GM21737 (cell line): ENCODE measurements around the gene CNEP1R1.

Experiments used
- ATAC-seq: cut with Tn5 transposase; IDR thresholded peaks from one replicate; pipeline ENCODE4 v1.9.1; 2021; ENCODE audit warnings: mild to moderate bottlenecking, moderate library complexity; ENCODE audit not compliant: unreplicated experiment

Gene CNEP1R1

DNA sequence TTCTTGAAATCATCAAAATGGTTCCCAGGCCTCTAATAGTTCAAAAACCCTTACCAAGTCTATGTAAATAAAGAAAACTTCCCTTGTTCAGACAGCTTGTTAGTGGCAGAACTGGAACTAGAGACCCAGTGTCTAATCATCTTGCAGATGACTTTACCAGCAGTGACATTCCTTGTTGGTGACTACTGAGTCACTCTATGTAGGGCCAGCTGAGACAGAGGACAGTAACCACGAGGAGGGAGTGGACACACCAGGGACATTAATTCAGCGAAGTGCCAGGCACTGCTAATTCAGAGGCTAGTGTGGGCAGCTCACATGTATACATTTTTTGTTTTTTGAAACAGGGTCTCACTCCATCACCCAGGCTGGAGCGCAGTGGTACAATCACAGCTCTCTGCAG lies 34.6 kb downstream of the CNEP1R1 start:
- no peak for ATAC-seq

DNA sequence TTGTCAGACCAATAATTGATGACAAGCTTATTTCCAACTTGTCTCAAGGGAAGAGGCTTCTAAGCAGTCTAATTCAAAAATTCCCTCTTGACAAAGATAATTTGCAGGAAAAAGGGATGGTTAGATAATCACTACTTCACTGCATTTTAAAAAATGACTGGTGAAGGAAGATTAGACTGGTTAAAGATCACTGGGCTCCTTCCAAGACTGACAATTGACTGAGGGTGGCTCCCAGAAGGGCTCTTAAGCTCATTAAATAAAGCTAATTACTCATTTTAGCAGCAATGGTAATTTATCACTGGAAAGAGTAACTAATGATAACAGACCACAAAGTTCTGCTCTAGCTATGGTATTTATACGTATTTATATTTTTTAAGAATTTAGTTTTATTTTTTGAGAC lies 36.3 kb downstream of the CNEP1R1 start:
- ATAC-seq = no peak

DNA sequence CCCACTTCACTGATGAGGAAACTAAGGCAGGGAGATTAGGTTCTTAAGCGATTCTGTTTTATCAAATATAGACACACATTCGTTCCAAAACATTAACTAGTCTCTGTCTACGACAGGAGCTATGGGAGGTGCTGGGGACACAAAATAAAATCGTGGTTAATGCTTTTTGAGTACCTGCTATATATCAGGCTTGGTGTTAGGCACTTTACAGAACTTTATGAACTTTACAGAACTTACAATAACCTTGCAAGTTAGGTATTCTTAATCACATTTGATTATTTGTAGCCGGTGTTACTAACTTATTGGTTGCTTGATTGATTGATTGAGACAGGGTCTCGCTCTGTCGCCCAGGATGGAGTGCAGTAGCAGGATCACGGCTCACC lies 40.2 kb downstream of the CNEP1R1 start:
- ATAC-seq = no peak

DNA sequence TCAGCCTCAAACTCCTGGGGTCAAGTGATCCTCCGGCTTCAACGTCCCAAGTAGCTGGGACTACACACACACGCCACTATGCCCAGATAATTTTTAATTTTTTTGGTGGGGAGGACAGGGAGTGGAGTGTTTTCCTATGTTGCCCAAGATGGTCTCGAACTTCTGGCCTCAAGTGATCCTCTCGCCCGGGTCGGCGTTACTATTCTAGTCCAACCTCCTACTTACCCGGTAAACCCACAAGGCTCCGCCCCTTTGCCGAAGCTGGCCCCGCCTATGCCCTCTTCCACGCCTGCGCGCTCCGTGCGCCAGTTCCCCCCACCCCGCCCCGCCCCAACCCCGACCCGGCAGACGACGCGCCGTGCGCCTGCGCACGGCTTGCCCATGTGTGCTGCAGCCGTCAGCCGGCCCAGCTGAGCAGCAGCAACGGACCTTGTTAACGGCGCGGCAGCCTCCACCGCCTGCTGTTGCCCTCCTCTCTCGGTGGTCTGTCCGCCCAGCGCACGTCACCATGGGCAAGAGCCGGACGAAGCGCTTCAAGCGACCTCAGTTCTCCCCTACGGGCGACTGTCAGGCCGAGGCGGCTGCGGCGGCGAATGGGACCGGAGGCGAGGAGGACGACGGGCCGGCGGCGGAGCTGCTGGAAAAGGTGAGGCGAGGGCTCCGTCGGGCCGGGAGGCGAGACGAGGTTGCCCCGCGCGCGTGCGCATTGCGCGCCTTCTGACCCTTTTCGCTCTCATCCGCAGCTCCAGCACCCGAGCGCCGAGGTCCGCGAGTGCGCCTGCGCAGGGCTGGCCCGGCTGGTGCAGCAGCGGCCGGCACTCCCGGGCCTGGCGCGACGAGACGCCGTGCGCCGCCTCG lies 40.8 kb downstream of the CNEP1R1 start, which contains the start of gene HEATR3:
TSS of gene HEATR3 (plus strand) at position 347 of the 858 bp plus-strand sequence. CDS start at position 509, 162 bp downstream.
- peak; percentile 73 for ATAC-seq

DNA sequence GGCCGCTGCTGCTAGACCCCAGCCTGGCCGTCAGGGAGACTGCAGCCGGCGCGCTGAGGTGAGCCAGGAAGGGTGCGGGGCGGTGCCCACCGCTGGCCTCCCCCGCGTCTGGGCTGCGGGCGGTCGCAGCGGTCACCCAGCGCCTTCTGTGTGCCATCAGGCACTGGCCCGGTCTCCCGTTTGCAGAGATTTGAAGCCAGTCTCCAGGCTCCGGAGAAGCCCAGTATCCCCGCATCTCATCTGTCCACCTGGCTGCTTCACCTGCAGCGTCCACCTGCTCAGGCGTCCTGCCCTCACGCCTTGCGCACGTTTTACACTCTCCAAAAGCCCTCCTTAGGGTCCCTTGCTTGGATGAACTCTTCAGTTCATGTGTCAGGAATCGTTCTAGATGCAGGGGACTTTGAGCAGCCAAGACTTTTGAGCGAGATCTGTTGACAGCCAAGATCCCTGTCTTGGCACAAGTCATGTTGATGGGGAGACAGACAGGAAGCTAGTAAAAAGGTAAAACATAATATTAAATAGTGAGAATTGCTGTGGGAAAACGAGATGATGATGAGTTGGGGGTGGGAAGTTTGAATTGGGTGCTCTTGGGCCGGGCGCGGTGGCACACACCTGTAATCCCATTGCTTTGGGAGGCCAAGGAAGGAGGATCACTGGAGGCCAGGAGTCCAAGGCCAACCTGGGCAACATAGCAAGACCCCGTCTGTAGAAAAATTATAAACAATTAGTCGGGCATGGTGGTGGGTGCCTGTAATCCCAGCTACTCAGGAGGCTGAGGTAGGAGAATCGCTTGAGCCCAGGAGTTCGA lies 41.7 kb downstream of the CNEP1R1 start:
- no peak for ATAC-seq

DNA sequence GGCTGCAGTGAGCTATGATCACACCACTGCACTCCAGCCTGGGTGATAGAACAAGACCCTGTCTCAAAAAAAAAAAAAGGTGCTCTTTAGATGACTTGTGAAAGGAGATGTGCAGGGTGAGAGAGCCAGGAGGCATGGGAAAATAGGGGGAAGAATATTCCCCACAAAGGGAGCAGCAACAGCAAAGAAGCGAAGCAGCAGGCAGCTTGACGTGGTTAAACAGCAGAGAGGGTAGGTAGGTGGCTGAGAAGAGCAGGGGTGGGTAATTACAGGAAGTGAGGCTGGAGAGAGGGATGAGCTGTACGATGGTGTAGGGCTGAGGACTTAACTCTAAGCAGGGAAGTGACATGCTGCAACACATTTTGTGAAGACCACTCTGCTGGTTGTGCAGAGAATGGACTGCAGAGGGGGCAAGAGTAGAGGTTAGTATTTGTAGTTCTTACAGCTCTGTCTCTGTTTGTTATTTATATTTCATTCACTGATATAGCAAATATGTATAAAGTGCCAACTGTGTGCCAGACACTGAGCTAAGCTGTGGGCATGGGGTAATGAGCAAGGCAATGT lies 42.3 kb downstream of the CNEP1R1 start:
- ATAC-seq = peak; percentile 36

DNA sequence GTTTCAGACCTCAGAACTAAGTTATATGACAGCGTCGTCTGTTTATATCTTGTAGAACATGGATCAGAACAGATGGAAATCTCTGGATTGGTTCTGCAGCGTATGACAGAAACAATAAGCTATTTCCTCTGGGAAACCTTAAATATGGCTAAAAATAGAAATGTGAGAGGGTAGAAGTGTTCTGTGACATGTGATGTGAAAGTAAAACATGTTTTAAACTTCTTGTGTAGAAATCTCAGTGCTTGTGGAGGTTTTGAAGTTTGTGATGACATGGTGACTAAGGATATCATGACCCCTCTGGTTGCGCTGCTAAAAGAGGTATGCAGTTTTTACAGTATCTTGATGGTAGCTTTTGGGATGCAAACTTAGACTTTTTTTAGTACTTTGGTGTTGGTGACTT lies 43.5 kb downstream of the CNEP1R1 start:
- ATAC-seq = no peak

DNA sequence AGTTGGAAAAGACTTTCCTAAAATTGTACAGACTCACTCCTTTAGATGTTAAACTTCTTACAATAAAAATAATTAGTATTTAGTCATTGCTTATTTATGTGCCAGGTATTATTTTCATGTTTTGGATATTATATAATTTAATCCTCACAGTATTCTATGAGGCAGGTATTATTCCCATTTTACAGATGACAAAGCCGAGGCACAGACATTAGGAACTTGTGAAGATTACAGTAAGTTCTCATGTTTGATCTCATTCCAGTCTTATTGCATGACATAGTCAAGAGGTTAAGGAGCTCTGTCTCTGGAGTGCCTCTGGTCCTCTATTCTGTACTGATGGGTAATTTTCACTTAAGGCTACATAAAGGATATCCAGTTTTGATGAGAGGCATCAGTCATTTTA lies 44.0 kb downstream of the CNEP1R1 start:
- ATAC-seq = no peak

DNA sequence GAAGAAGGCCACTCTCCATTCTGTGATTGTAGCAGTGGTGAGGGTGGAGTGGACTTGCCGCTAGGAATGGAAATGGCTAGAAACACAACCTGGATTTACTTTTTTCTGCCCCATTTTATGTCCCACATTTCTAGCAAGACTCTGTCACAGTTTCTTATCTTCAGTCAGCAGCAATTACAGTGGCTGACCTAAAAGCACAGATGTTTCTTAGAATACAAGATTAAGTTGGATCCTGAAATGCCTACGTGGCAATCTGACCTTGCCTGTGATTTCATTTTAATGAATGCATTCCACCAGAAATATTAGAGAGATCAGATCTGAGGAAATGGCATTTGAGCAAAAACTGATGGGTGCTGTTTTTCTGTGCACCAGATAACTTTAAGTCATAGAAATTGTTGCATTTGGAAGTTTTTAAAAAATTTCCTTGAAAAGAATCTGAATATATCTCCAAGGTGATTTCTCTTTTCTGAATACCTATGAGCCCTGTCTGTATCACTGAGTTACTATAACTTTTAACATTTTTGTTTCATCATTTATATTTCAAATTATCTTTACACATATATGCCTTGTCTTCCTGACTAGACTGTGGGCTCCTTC lies 46.1 kb downstream of the CNEP1R1 start:
- ATAC-seq = no peak

DNA sequence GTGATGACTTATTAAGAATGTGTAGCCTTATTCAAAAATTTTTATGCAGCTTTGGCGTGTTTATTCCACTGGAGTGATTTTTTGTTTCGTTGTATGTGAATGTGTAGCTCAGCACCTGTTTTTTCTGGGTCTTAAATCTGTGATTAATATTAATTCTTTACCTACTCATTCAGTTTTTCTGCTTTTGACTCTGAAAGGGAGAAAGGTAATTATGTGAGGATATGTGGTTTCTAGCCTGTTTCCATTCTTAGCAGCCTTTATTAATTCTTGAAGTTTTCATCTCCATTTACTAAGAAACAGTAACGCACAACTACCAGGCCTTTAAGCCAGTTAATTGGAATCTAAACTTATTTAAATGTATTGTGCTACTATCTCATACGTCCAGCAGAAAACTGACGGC lies 47.7 kb downstream of the CNEP1R1 start:
- no peak for ATAC-seq

DNA sequence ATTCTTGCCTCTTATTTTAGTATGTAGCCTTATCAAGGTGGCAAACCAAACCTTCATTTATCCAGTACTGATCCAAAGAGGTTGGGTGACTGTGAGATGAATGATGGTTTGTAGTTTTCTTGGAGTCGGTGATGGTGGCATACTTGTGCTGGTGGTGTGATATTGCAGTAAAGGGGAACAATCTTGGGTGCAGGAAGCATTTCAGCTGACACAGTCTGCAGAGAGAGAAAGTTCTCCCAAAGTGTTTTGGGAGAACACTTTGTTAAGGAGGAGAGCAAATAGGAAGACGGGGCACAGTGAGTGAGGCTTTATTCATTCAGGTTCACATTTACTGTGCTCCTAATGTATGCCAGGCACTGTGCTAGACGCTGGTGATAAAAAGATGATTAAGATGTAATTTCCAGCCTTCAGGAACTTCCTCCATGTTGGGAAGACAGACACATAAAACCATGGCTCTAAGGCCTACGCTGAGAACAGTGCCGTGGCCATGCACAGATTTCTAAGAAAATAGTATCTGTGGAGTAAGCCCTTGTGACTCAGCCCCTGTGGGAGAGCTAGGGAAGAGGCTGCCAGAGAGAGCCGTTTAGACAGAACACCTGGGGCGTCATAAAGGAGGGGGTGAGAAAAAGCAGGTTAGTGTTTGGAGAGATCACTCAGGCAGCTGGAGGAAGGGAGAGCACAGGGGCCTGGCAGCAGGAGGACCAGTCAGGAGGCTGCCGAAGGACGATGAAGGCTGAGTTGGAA lies 54.5 kb downstream of the CNEP1R1 start:
- no peak for ATAC-seq

DNA sequence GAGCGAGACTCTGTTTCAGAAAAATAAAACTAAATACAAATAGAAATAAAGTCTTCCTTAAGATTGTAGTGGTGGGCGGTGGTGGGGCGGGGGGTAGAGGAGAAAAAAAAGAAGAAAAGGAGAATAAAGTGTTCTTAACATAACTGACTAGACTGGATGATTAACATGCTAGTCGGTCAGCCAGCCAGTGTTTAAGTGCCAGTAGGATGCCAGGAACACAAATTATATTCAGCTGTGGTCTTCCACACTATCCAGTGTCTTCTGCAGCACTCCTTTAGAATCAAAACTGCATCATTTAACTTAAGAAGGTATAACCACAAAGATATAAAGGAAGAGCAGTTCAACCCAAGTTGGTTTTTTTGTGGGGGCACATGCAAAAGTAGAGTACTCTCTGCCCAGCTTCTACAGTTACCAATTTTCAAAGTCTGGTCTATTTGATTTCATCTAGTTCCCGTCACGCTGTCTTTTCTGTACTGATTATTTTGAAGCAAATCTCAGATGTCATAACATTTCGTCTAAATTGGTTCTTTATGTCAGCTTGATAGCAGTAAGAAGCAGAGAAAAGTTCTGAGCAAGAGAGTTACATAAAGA lies 56.5 kb downstream of the CNEP1R1 start:
- ATAC-seq = no peak

DNA sequence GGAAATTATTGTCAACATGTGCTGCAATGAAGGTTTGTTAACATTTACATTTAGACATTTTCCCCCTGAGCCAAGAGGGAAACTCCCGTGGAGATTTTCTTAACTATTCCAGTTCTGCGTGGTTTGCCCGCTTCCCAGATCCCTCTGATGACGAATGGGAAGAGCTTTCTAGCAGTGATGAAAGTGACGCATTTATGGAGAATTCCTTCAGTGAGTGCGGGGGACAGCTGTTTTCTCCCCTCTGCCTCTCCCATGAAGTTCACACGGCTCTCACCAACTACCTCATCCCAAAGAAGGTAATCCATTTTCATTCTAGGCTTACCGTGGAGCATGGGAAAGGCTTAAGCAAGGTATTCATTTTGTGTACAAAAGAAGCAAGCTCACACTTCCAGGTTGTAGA lies 59.0 kb downstream of the CNEP1R1 start:
- ATAC-seq = no peak

DNA sequence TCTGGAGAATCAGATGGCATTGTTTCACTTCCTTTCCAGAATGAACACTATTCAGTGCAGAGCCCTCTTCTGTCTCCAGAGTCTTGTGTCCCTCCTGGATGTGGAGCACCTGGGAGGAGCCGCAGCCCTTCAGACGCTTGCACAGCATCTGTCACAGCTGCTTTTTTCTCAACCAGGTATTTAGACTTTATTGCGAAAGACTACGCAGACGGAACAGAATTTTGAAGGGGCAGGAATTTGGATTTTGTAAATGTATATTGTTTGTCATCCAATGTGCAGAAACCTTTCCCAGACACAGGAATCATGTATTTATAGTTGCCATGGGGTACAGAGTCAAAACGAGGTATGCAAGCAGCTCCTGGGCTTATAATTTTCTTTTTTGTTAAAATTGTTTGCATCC lies 61.2 kb downstream of the CNEP1R1 start:
- ATAC-seq = no peak
